Esophagus squamous epithelium (tissue), 4 donors: ENCODE measurements around the gene MYPOP.

Source experiments
- POLR2A ChIP-seq, 4 donors: fragments of 450-650 bp; IDR thresholded peaks; one replicate each; pipeline ENCODE4 v1.6.1; 2017; ENCODE audit warnings: antibody characterized with exemption in 4 of 4, mild to moderate bottlenecking in 4 of 4, moderate library complexity in 3 of 4
- TF ChIP-seq, protein P1 (sequence below), 6 experiments: fragments of 450-650 bp in 4 of 6; fragments of 200-600 bp in 2 of 6; sonication (generic) in 2 of 6; IDR thresholded peaks; one replicate each; pipeline ENCODE4 v1.5.1; 2016 to 2019; ENCODE audit warnings: antibody characterized with exemption in 6 of 6, mild to moderate bottlenecking in 4 of 6, moderate library complexity in 4 of 6

DNA sequence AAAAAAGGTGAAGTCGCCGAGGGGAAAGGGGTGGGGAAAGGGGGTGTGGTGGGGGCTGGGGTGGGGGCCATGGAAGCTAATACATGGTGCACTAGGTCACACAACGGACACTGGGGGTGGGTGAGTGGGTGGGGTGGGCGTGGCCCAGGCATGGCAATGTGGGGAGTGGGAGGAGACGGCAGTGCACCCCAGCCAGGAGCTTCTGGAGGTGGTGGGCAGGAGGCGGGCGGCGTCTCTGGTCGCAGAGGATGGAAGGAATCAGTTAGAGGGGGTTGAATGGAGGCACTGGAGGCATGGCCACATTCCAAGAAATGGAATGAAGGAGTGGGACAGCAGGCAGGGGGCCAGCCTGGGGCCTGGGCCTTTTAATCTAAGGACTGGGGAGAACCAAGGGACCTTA, 31.3 kb upstream of the MYPOP start:
- no peak for TF ChIP-seq POLR2A (IDR thresholded peaks at IDR 0.05)
- TF ChIP-seq, protein P1, sequence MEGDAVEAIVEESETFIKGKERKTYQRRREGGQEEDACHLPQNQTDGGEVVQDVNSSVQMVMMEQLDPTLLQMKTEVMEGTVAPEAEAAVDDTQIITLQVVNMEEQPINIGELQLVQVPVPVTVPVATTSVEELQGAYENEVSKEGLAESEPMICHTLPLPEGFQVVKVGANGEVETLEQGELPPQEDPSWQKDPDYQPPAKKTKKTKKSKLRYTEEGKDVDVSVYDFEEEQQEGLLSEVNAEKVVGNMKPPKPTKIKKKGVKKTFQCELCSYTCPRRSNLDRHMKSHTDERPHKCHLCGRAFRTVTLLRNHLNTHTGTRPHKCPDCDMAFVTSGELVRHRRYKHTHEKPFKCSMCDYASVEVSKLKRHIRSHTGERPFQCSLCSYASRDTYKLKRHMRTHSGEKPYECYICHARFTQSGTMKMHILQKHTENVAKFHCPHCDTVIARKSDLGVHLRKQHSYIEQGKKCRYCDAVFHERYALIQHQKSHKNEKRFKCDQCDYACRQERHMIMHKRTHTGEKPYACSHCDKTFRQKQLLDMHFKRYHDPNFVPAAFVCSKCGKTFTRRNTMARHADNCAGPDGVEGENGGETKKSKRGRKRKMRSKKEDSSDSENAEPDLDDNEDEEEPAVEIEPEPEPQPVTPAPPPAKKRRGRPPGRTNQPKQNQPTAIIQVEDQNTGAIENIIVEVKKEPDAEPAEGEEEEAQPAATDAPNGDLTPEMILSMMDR (IDR thresholded peaks at IDR 0.05): no peak
